K562 (cell line): ENCODE measurements around the gene PLCL2. TPM values are rescaled to one million over a fixed set of nuclear protein-coding genes. Genes with fewer than 3 reads are reported as not detected.

Experiments
- ATAC-seq: fragments of 200-7000 bp; cut with Tn5 transposase; 3 replicates; pipeline ENCODE4 v1.9.1; 2020; ENCODE audit warnings: moderate library complexity
- BruUV-seq: library from RNA; stranded (reverse); fragments of 400-500 nt; replicated peaks from 2 replicates; lab custom pipeline; 2021; lab: Mats Ljungman, UMichigan
- CTCF ChIA-PET: fragments of 300-600 bp; formaldehyde crosslinking; extraction: SDS; loops from one replicate; lab custom pipeline; 2021; ENCODE audit warnings: low intra/inter-chr PET ratio; lab: Yijun Ruan, JAX
- POLR2A ChIA-PET: fragments of 300-600, 350-650 bp; sonication (Branson Sonifier 250); formaldehyde crosslinking; extraction: SDS; loops from one replicate; lab custom pipeline; 2021; ENCODE audit warnings: antibody characterized with exemption, inconsistent platforms; lab: Yijun Ruan, JAX
- DNase-seq, 4 experiments: peaks; one replicate each; pipeline versions ENCODE4 v3.0.0 to v3.0.0-alpha.2; 2011 to 2018; ENCODE audit warnings: low spot score in 3 of 4, mixed read lengths in 3 of 4; ENCODE audit errors: extremely low read depth in 1 of 4
- FAIRE-seq: peaks from 2 replicates; lab custom pipeline; 2011; peaks lifted over from hg19 to GRCh38; lab: Jason Lieb, UNC
- H2AFZ ChIP-seq: 2 replicates; pipeline ENCODE4 v1.6.0; 2011; ENCODE audit warnings: low read depth, low read length, control low read depth, inconsistent platforms
- H3K27ac ChIP-seq: fragments of 200-600 bp; 3 replicates; pipeline ENCODE4 v1.8.0; 2011; ENCODE audit warnings: low read depth, mild to moderate bottlenecking, control low read depth, inconsistent platforms, low read length, moderate library complexity, mixed read lengths; ENCODE audit errors: extremely low read depth
- H3K27me3 ChIP-seq, 2 experiments: fragments of 300-600 bp in 1 of 2; 2 replicates in 1 of 2; 3 replicates in 1 of 2; pipeline versions ENCODE4 v1.6.0 to v1.8.0; 2011; ENCODE audit warnings: inconsistent platforms in 2 of 2, low read length in 2 of 2, mild to moderate bottlenecking in 1 of 2, mixed read lengths in 1 of 2, moderate library complexity in 1 of 2; ENCODE audit not compliant: control insufficient read depth in 2 of 2, insufficient read depth in 2 of 2
- H3K36me3 ChIP-seq: fragments of 300-600 bp; 3 replicates; pipeline ENCODE4 v1.8.0; 2011; ENCODE audit warnings: mild to moderate bottlenecking, low read length, inconsistent platforms; ENCODE audit not compliant: control insufficient read depth, insufficient read depth
- H3K4me1 ChIP-seq, 2 experiments: fragments of 200-600 bp in 1 of 2; replicated peaks in 1 of 2; 2 replicates in 1 of 2; 3 replicates in 1 of 2; pipeline versions ENCODE4 v1.5.1 to v1.8.0; 2011; ENCODE audit warnings: inconsistent platforms in 2 of 2, low read length in 2 of 2, mild to moderate bottlenecking in 1 of 2, mixed read lengths in 1 of 2, moderate library complexity in 1 of 2; ENCODE audit not compliant: control insufficient read depth in 2 of 2, insufficient read depth in 2 of 2
- H3K4me2 ChIP-seq: 2 replicates; pipeline ENCODE4 v1.6.1; 2011; ENCODE audit warnings: low read length, control low read depth, inconsistent platforms, mixed read lengths; ENCODE audit not compliant: insufficient read depth
- H3K4me3 ChIP-seq: fragments of 200-600 bp; sonication (generic), shearing (Covaris generic); 2 replicates; pipeline ENCODE4 v1.5.1; 2016; ENCODE audit warnings: control low read depth, inconsistent platforms
- H3K79me2 ChIP-seq: fragments of 200-600 bp; 3 replicates; pipeline ENCODE4 v1.8.0; 2011; ENCODE audit warnings: low read length, inconsistent platforms; ENCODE audit not compliant: control insufficient read depth, insufficient read depth
- H3K9ac ChIP-seq, 2 experiments: 2 replicates each; pipeline versions ENCODE4 v1.6.0 to v1.6.1; 2011; ENCODE audit warnings: low read depth in 2 of 2, low read length in 2 of 2, control low read depth in 1 of 2, inconsistent platforms in 1 of 2, mild to moderate bottlenecking in 1 of 2, mixed read lengths in 1 of 2; ENCODE audit not compliant: insufficient read depth in 1 of 2
- H3K9me1 ChIP-seq: one replicate; pipeline ENCODE4 v1.6.0; 2011; ENCODE audit warnings: inconsistent platforms, mild to moderate bottlenecking, low read length, moderate library complexity; ENCODE audit not compliant: control insufficient read depth, insufficient read depth
- H3K9me3 ChIP-seq: replicated peaks from 2 replicates; pipeline ENCODE4 v1.5.1; 2011; ENCODE audit warnings: low read depth, low read length, inconsistent platforms; ENCODE audit not compliant: control insufficient read depth, insufficient read depth
- H4K20me1 ChIP-seq: replicated peaks from 2 replicates; pipeline ENCODE4 v1.6.1; 2011; ENCODE audit warnings: low read length, inconsistent platforms, mixed read lengths; ENCODE audit not compliant: control insufficient read depth, insufficient read depth
- ATF3 ChIP-seq, 2 experiments: fragments of 450-650 bp in 1 of 2; sonication (generic) in 1 of 2; formaldehyde crosslinking in 1 of 2; IDR thresholded peaks in 1 of 2; conservative IDR thresholded peaks in 1 of 2; 2 replicates each; pipeline versions ENCODE4 v1.6.1 to v1.8.1; 2016 to 2023; ENCODE audit warnings: mild to moderate bottlenecking in 2 of 2, moderate library complexity in 2 of 2, inconsistent platforms in 1 of 2, missing genetic modification reagents in 1 of 2
- BRF1 ChIP-seq: IDR thresholded peaks from 3 replicates; pipeline ENCODE4 v1.6.1; 2011; ENCODE audit warnings: borderline replicate concordance, mild to moderate bottlenecking; ENCODE audit not compliant: insufficient read length; ENCODE audit errors: extremely low read depth
- CBX1 ChIP-seq: sonication (generic); IDR thresholded peaks from 2 replicates; pipeline ENCODE4 v1.6.1; 2016; ENCODE audit warnings: antibody characterized with exemption, low read depth, mild to moderate bottlenecking
- CREB3 ChIP-seq: fragments of 450-650 bp; conservative IDR thresholded peaks from 2 replicates; pipeline ENCODE4 v1.6.1; 2016; ENCODE audit warnings: missing genetic modification characterization, low read depth, mild to moderate bottlenecking, missing compliant biosample characterization, moderate library complexity
- CSDE1 ChIP-seq, 2 experiments: fragments of 450-650 bp; IDR thresholded peaks; 2 replicates each; pipeline ENCODE4 v1.6.1; 2016; ENCODE audit warnings: mild to moderate bottlenecking in 1 of 2
- HDGF ChIP-seq: fragments of 450-650 bp; IDR thresholded peaks from 2 replicates; pipeline ENCODE4 v1.6.1; 2016
- NEUROD1 ChIP-seq: fragments of 150-350 bp; IDR thresholded peaks from 2 replicates; pipeline ENCODE4 v1.6.1; 2014; ENCODE audit warnings: borderline replicate concordance, low read length, low read depth; ENCODE audit not compliant: partially characterized antibody
- NFE2L1 ChIP-seq: fragments of 450-650 bp; IDR thresholded peaks from 2 replicates; pipeline ENCODE4 v1.6.1; 2016; ENCODE audit warnings: missing genetic modification characterization, low read depth, mild to moderate bottlenecking, missing compliant biosample characterization, moderate library complexity, borderline replicate concordance
- NFXL1 ChIP-seq: fragments of 450-650 bp; formaldehyde crosslinking; IDR thresholded peaks from 2 replicates; pipeline ENCODE4 v1.4.0; 2021; ENCODE audit warnings: mild to moderate bottlenecking
- PHF20 ChIP-seq: fragments of 450-650 bp; IDR thresholded peaks from 2 replicates; pipeline ENCODE4 v1.6.1; 2018; ENCODE audit not compliant: partially characterized antibody
- PYGO2 ChIP-seq: fragments of 450-650 bp; IDR thresholded peaks from 2 replicates; pipeline ENCODE4 v1.6.1; 2016; ENCODE audit warnings: mild to moderate bottlenecking, missing genetic modification characterization, moderate library complexity, missing compliant biosample characterization
- RBM25 ChIP-seq: fragments of 200-400 bp; formaldehyde crosslinking; IDR thresholded peaks from 2 replicates; pipeline ENCODE4 v1.6.1; 2018; ENCODE audit warnings: low read length, low read depth, moderate library complexity; ENCODE audit not compliant: severe bottlenecking
- SMAD3 ChIP-seq: fragments of 450-650 bp; formaldehyde crosslinking; conservative IDR thresholded peaks from 2 replicates; pipeline ENCODE4 v1.4.0; 2020; ENCODE audit warnings: mild to moderate bottlenecking
- TCF7L2 ChIP-seq: fragments of 150-350 bp; IDR thresholded peaks from 2 replicates; pipeline ENCODE4 v1.6.1; 2016; ENCODE audit warnings: low read depth, mild to moderate bottlenecking, low read length, moderate library complexity
- ZNF134 ChIP-seq: fragments of 250-450 bp; sonication (Bioruptor Pico); conservative IDR thresholded peaks from 2 replicates; pipeline ENCODE4 v1.4.0; 2020
- ZNF197 ChIP-seq: fragments of 200-800 bp; sonication (Bioruptor generic); IDR thresholded peaks from 2 replicates; pipeline ENCODE4 v1.6.1; 2016; ENCODE audit warnings: low read depth, missing genetic modification characterization, missing compliant biosample characterization
- ZNF780A ChIP-seq: fragments of 250-450 bp; sonication (Bioruptor Pico); IDR thresholded peaks from 2 replicates; pipeline ENCODE4 v1.5.0; 2021; ENCODE audit warnings: mild to moderate bottlenecking
- ZNF79 ChIP-seq: fragments of 250-450 bp; sonication (Bioruptor Pico); IDR thresholded peaks from 2 replicates; pipeline ENCODE4 v1.4.0; 2020; ENCODE audit warnings: low read depth, mild to moderate bottlenecking, moderate library complexity
- WGBS: fragments of 100-300 bp; shearing (Covaris generic); methylation state at CpG from one replicate; pipeline ENCODE4 v1.1.6; 2016; ENCODE audit warnings: low coverage, mixed read lengths; ENCODE audit not compliant: insufficient coverage; ENCODE audit errors: missing lambda C conversion rate; 5-methylcytosine and 5-hydroxymethylcytosine counted together
- in situ Hi-C: fragments of 300-500 bp; cut with MboI; formaldehyde crosslinking; loops from 4 replicates; pipeline ENCODE4 v1.15.0; 2018; ENCODE audit warnings: inconsistent platforms, mixed read lengths
- intact Hi-C: fragments of 100-400 bp; cut with micrococcal nuclease; formaldehyde crosslinking; loops from 2 replicates; pipeline ENCODE4 v1.14.2; 2022
- polyA plus RNA-seq, 8 experiments: library from polyadenylated mRNA; depleted of rRNA in 4 of 8; stranded (reverse) in 5 of 8; unstranded in 3 of 8; fragments of >200 nt; fragmentation: Nextera tagmentation in 2 of 8; fragmentation: Illumina TruSeq in 1 of 8; extraction: Ambion mirVana in 2 of 8; extraction: Trizol in 1 of 8; gene quantifications; 2 replicates each; pipeline versions ENCODE4 v1.2.1 to v1.2.3, GENCODE V29; 2011 to 2014; ENCODE audit warnings: inconsistent platforms in 1 of 8, missing spikeins in 1 of 8
- total RNA-seq, 7 experiments: library from RNA; depleted of rRNA in 6 of 7; stranded (reverse); fragments of >200 nt in 6 of 7; fragmentation: Illumina TruSeq in 2 of 7; extraction: Trizol in 2 of 7; gene quantifications; 2 replicates each; pipeline versions ENCODE4 v1.2.1 to v1.2.3, GENCODE V29; 2011 to 2021; ENCODE audit warnings: low replicate concordance in 1 of 7

The PLCL2 gene
- total and polyA plus RNA-seq, 9 of the 15 experiments (the other 6 are each of a cell fraction or from before 2014, with no cell fraction given): 0.03 to 0.18 (median 0.11) TPM; not detected in 2

GRCh38 chr3:17011728-17012338 lies 127.1 kb downstream of the PLCL2 start:
- Histone ChIP-seq H3K4me2 (no peak overlapping the region), H3K79me2 (no peaks in the 10 kb centered on the region), H3K9me3 (no peaks in the 10 kb centered on the region), H3K9me1 (no peaks in the 10 kb centered on the region), H3K4me3 (no peak overlapping the region), H3K4me1 (no peaks in the 10 kb centered on the region), H3K9ac (no peak overlapping the region), H3K27ac (no peak overlapping the region), H3K36me3 (no peaks in the 10 kb centered on the region), H4K20me1 (no peaks in the 10 kb centered on the region), H3K27me3 (peaks cover 9 to 12% of the 10 kb centered on the region in 2 experiments), H2AFZ (no peak overlapping the region)
- POLR2A ChIA-PET: no interaction called here
- intact Hi-C loops (no loop called here), in situ Hi-C loops (no loop called here)
- BruUV-seq: no TSS peak
- WGBS: 1% methylated on average over 10 of the region's 10 CpGs
- no peak for ATAC-seq
- CTCF ChIA-PET: no interaction called here
- DNase-seq: no peak
- no peak for FAIRE-seq
- no peak for TF ChIP-seq PHF20
- no peak for TF ChIP-seq ZNF780A (CRISPR knock-in tag)
- no peak for TF ChIP-seq TCF7L2
- no peak for TF ChIP-seq RBM25
- TF ChIP-seq HDGF: no peak
- TF ChIP-seq ZNF134 (CRISPR knock-in tag): no peak
- TF ChIP-seq PYGO2 (tag): no peak
- TF ChIP-seq ATF3 (IDR thresholded peaks at IDR 0.05): no peak
- no peak for TF ChIP-seq ATF3 (CRISPR knock-in tag; conservative IDR thresholded peaks at IDR 0.05)
- TF ChIP-seq NFXL1 (CRISPR knock-in tag): no peak
- no peak for TF ChIP-seq ZNF79
- TF ChIP-seq CBX1: no peak
- TF ChIP-seq NEUROD1: no peak
- no peak for TF ChIP-seq CSDE1 (IDR thresholded peaks at IDR 0.05)
- no peak for TF ChIP-seq NFE2L1 (tag)
- TF ChIP-seq ZNF197: no peak
- no peak for TF ChIP-seq BRF1
- no peak for TF ChIP-seq CREB3 (tag)
- TF ChIP-seq SMAD3: no peak
